ENCODE data around the gene APOL1.
"Not testable (repeated sequence)": the region's sequence is repeated elsewhere in the genome, so short reads cannot be mapped to it uniquely, and the experiment has no call there.

- not testable (repeated sequence) for TF ChIP-seq POLR2AphosphoS5 (IDR thresholded peaks at IDR 0.05; ENCODE audit: low read depth, low read length); ZBTB33 (IDR thresholded peaks at IDR 0.05; ENCODE audit: extremely low read depth, insufficient replicate concordance, low read length); ZNF274 (IDR thresholded peaks at IDR 0.05; ENCODE audit: low read depth, low read length); CTCF (IDR thresholded peaks at IDR 0.05 in 2 of 3, conservative IDR thresholded peaks at IDR 0.05 in 1 of 3; ENCODE audit: borderline replicate concordance in 1 of 3, insufficient read depth in 1 of 3, low read depth in 2 of 3, low read length in 2 of 3); POLR2A (IDR thresholded peaks at IDR 0.05; ENCODE audit: borderline replicate concordance, extremely low read depth, insufficient read depth, insufficient read length); EZH2 (IDR thresholded peaks at IDR 0.05); EZH2phosphoT487 (IDR thresholded peaks at IDR 0.05; ENCODE audit: borderline replicate concordance); SRF (IDR thresholded peaks at IDR 0.05; ENCODE audit: low read depth); YY1 (IDR thresholded peaks at IDR 0.05; ENCODE audit: extremely low read depth, insufficient replicate concordance, low read depth, low read length)
Measured at GRCh38 chr22:36263216-36263673, 10.3 kb downstream of the APOL1 start.

Measured in HCT116 (cell line).